Upper lobe of left lung (tissue), 6 donors: Measurements from ENCODE around the gene PPM1B. TPM values are rescaled to one million over a fixed set of nuclear protein-coding genes. Genes with fewer than 3 reads are reported as not detected.

Experiments used
- ATAC-seq, 2 donors: fragments of 200-7000 bp; cut with Tn5 transposase; one replicate each; pipeline ENCODE4 v1.9.1; 2022; ENCODE audit warnings: mild to moderate bottlenecking in 2 of 2, moderate library complexity in 2 of 2; ENCODE audit not compliant: low FRiP score in 2 of 2
- DNase-seq, 2 donors: peaks; one replicate each; pipeline ENCODE4 v3.0.0-alpha.2; 2019 to 2020
- H3K27ac ChIP-seq, 4 donors: fragments of 200-600 bp; sonication (generic); one replicate each; pipeline ENCODE4 v1.5.1; 2016 to 2019
- H3K27me3 ChIP-seq, 4 donors: fragments of 200-600 bp; sonication (generic); one replicate each; pipeline ENCODE4 v1.5.1; 2017 to 2019
- H3K36me3 ChIP-seq, 4 donors: fragments of 200-600 bp; sonication (generic); one replicate each; pipeline ENCODE4 v1.5.1; 2016 to 2019
- H3K4me1 ChIP-seq, 4 donors: fragments of 200-600 bp; sonication (generic); one replicate each; pipeline ENCODE4 v1.5.1; 2018 to 2019
- H3K4me3 ChIP-seq, 4 donors: fragments of 200-600 bp; sonication (generic); one replicate each; pipeline ENCODE4 v1.5.1; 2017 to 2019; ENCODE audit warnings: mild to moderate bottlenecking in 2 of 4, moderate library complexity in 1 of 4
- H3K9me3 ChIP-seq, 4 donors: fragments of 200-600 bp; sonication (generic); one replicate each; pipeline ENCODE4 v1.5.1; 2018 to 2019
- CTCF ChIP-seq, 6 experiments: fragments of 450-650 bp in 4 of 6; fragments of 200-600 bp in 2 of 6; sonication (generic) in 2 of 6; IDR thresholded peaks; one replicate each; pipeline ENCODE4 v1.5.1; 2016 to 2019; ENCODE audit warnings: antibody characterized with exemption in 6 of 6
- EP300 ChIP-seq, 4 donors: sonication (generic); formaldehyde crosslinking; IDR thresholded peaks; one replicate each; pipeline ENCODE4 v1.5.1; 2017; ENCODE audit warnings: antibody characterized with exemption in 4 of 4, control low read depth in 2 of 4
- POLR2A ChIP-seq, 4 donors: fragments of 450-650 bp; IDR thresholded peaks; one replicate each; pipeline ENCODE4 v1.5.1; 2016 to 2017; ENCODE audit warnings: antibody characterized with exemption in 4 of 4, mild to moderate bottlenecking in 2 of 4
- POLR2AphosphoS5 ChIP-seq, 2 donors: sonication (generic); formaldehyde crosslinking; IDR thresholded peaks; one replicate each; pipeline ENCODE4 v1.5.1; 2017; ENCODE audit warnings: antibody characterized with exemption in 2 of 2
- WGBS, 2 donors: methylation state at CpG; one replicate each; pipeline ENCODE4 v1.1.5; 2017 to 2018; 5-methylcytosine and 5-hydroxymethylcytosine counted together
- total RNA-seq, 6 donors: library from RNA; depleted of rRNA in 4 of 6; stranded (reverse); fragments of >200 nt in 4 of 6; gene quantifications; one replicate each; pipeline versions ENCODE4 v1.1.0 to v1.2.1, GENCODE V29; 2016 to 2021
- donor health status: DM: no; HTN: no; CAD: no; lungs with moderate emphysema.
- donor health status: DM: no; HTN: yes; CAD: no; lungs with severe emphysema.

Gene PPM1B
- total RNA-seq, 6 donors from 2014 or later, result 35.5 to 71.2 (median 45.6) TPM

GRCh38 chr2:44139741-44140140, 28.9 kb upstream of the PPM1B start:
- Histone ChIP-seq H3K27me3 (no peaks in the 10 kb centered on the region), H3K9me3 (no peaks in the 10 kb centered on the region), H3K27ac (no peak overlapping the region), H3K36me3 (no peaks in the 10 kb centered on the region), H3K4me1 (no peaks in the 10 kb centered on the region), H3K4me3 (no peak overlapping the region)
- DNase-seq (no peak), ATAC-seq (no peak)
- TF ChIP-seq EP300 (IDR thresholded peaks at IDR 0.05) (no peak), POLR2A (IDR thresholded peaks at IDR 0.05) (no peak), POLR2AphosphoS5 (IDR thresholded peaks at IDR 0.05) (no peak), CTCF (IDR thresholded peaks at IDR 0.05) (no peak)
- whole genome bisulfite sequencing, 2 donors, result 76 to 85% methylated on average over 1 of the region's 1 CpG

DNA sequence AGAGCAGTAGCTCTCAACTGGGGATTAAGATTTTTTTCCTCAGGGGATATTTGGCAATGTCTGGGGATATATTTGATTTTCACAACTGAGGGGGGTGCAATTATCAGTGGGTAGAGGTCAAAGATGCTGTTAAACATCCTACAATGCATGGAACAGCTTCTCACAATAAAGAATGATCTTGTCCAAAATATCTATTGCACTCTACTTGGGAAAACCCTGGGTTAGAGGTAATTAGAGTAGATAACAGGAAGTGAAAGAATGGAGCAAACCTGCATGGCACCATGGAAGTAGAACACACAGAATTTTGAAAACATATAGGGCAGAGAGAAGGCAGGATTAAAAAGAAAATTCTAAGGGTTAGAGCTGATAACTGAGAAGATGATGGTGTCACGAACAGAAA, 26.4 kb upstream of the PPM1B start:
- ATAC-seq (no peak), DNase-seq (no peak)
- Histone ChIP-seq H3K4me1 (no peaks in the 10 kb centered on the region), H3K9me3 (no peaks in the 10 kb centered on the region), H3K27me3 (no peaks in the 10 kb centered on the region), H3K4me3 (no peak overlapping the region), H3K27ac (no peak overlapping the region), H3K36me3 (no peaks in the 10 kb centered on the region)
- 85 to 93% methylated on average over 1 of the region's 1 CpG for WGBS, 2 donors
- TF ChIP-seq POLR2AphosphoS5 (IDR thresholded peaks at IDR 0.05) (no peak), EP300 (IDR thresholded peaks at IDR 0.05) (no peak)

DNA sequence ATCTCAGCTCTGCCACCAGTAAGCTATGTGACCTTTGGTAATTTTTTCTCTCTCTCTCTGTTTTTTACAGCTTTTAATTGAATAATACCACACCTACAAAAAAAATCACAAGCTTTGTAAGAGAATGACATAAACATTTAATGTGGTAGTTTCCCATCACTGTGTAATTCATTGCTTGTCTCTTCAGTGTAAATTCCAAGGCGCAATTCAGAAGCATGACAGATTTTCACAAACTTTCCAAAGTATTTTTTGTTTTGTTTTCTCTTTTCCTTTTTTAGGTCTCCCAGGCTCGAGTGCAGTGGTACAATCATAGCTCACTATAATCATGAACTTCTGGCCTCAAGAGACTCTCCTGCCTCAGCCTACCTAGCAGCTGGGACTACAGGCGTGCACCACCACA, 25.0 kb upstream of the PPM1B start:
- no peak for TF ChIP-seq CTCF (IDR thresholded peaks at IDR 0.05)
- no peak for TF ChIP-seq POLR2A (IDR thresholded peaks at IDR 0.05)
- no peak for TF ChIP-seq EP300 (IDR thresholded peaks at IDR 0.05)
- TF ChIP-seq POLR2AphosphoS5 (IDR thresholded peaks at IDR 0.05), result no peak
- Histone ChIP-seq H3K4me3 (no peak overlapping the region), H3K27ac (no peak overlapping the region), H3K4me1 (no peaks in the 10 kb centered on the region), H3K36me3 (no peaks in the 10 kb centered on the region), H3K27me3 (no peaks in the 10 kb centered on the region), H3K9me3 (no peaks in the 10 kb centered on the region)
- no peak for ATAC-seq
- 68 to 76% methylated on average over 3 of the region's 3 CpGs for WGBS, 2 donors
- no peak for DNase-seq

GRCh38 chr2:44148999-44149398, 19.7 kb upstream of the PPM1B start:
- Histone ChIP-seq H3K4me3 (no peak overlapping the region), H3K4me1 (no peaks in the 10 kb centered on the region), H3K27me3 (no peaks in the 10 kb centered on the region), H3K36me3 (no peaks in the 10 kb centered on the region), H3K9me3 (no peaks in the 10 kb centered on the region), H3K27ac (no peak overlapping the region)
- no peak for DNase-seq
- WGBS, 2 donors, result 54 to 81% methylated on average over 1 of the region's 1 CpG
- ATAC-seq, result no peak
- TF ChIP-seq POLR2AphosphoS5 (IDR thresholded peaks at IDR 0.05), result no peak
- TF ChIP-seq POLR2A (IDR thresholded peaks at IDR 0.05), result no peak
- TF ChIP-seq EP300 (IDR thresholded peaks at IDR 0.05), result no peak
- no peak for TF ChIP-seq CTCF (IDR thresholded peaks at IDR 0.05)

DNA sequence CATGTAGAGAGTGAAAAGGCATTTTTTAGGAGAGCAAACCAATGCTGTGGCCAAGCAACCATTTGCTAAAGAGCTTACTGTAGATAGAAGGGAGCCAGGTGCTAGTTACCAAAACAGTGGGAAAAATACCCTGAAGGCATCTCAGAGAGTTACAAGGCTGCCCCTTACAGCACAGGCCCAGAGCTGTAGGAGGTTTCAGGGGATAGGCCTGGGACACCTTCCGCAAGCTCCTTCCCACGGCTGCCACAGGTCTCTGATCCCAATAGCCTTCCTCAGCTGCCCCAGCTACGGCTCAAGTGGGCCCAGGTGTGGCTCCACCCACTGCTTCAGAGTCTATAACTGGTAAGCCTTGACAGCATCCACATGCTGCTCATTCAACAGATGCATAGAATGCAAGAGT, 18.2 kb upstream of the PPM1B start:
- ATAC-seq, result no peak
- no peak overlapping the region for H3K4me3 ChIP-seq
- 86 to 90% methylated on average over 2 to 3 of the region's 3 CpGs for WGBS, 2 donors
- H3K4me1 ChIP-seq, result no peaks in the 10 kb centered on the region
- no peaks in the 10 kb centered on the region for H3K27me3 ChIP-seq
- no peaks in the 10 kb centered on the region for H3K36me3 ChIP-seq
- TF ChIP-seq CTCF (IDR thresholded peaks at IDR 0.05), result no peak
- TF ChIP-seq EP300 (IDR thresholded peaks at IDR 0.05), result no peak
- TF ChIP-seq POLR2AphosphoS5 (IDR thresholded peaks at IDR 0.05), result no peak
- TF ChIP-seq POLR2A (IDR thresholded peaks at IDR 0.05), result no peak
- DNase-seq, result no peak
- no peaks in the 10 kb centered on the region for H3K9me3 ChIP-seq
- H3K27ac ChIP-seq, result no peak overlapping the region
